ENCODE results near the gene CFAP54. TPM values are rescaled to one million over a fixed set of nuclear protein-coding genes. Genes with fewer than 3 reads are reported as not detected.

The CFAP54 gene
- total RNA-seq, 1 experiment from 2014 or later: 0.09 TPM

DNA sequence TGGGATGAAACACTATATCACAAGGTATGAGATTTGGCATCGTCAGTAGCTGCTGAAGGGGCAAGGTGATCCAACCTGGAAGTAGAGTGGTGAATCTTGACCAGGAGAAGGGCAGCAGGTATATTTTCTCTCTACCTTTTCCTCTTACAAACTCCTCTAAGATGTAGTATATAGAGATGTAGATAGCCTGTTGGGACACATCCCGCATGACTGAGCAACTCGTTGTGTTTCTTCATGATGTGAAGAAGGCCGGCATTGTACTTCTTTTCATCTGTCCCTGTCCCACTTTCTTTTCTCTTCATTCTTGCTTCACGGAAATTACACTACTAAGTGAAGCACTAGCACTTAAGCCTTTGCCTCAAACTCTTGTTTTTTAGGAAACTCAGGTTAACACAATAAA is 7.3 kb upstream of the CFAP54 start (continued):
- TF ChIP-seq, protein P1, sequence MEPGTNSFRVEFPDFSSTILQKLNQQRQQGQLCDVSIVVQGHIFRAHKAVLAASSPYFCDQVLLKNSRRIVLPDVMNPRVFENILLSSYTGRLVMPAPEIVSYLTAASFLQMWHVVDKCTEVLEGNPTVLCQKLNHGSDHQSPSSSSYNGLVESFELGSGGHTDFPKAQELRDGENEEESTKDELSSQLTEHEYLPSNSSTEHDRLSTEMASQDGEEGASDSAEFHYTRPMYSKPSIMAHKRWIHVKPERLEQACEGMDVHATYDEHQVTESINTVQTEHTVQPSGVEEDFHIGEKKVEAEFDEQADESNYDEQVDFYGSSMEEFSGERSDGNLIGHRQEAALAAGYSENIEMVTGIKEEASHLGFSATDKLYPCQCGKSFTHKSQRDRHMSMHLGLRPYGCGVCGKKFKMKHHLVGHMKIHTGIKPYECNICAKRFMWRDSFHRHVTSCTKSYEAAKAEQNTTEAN (CRISPR knock-in tag; IDR thresholded peaks at IDR 0.05): no peak

DNA sequence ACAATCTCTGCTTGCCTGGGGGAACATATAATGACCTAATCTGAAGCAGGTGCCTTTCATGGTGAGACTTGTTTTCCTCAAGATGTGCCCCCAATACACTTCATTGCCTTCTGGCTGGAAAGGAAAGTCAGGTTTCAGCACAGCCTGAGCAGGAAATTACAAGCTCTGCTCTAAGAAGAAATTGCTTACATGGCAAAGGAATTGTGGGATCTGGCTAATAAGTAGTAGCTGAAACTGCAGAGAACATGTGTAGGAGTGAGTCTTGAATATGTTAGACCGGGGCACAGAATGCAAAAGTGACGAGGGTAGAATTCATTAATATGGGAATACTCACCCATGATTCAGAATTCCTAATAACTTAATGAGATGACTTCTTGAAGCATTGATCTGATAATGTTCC is 6.3 kb upstream of the CFAP54 start:
- TF ChIP-seq FOXP1 (CRISPR knock-in tag; IDR thresholded peaks at IDR 0.05; ENCODE audit: borderline replicate concordance) (no peak), NR3C1 (CRISPR knock-in tag; conservative IDR thresholded peaks at IDR 0.05; ENCODE audit: low read depth) (no peak), SMAD4 (CRISPR knock-in tag; IDR thresholded peaks at IDR 0.05) (no peak), MYBL2 (CRISPR knock-in tag; IDR thresholded peaks at IDR 0.05) (no peak), ZNF396 (CRISPR knock-in tag; IDR thresholded peaks at IDR 0.05; ENCODE audit: borderline replicate concordance) (no peak), NFYB (CRISPR knock-in tag; conservative IDR thresholded peaks at IDR 0.05; ENCODE audit: low read depth) (no peak), ZNF317 (CRISPR knock-in tag; IDR thresholded peaks at IDR 0.05; ENCODE audit: borderline replicate concordance, low read depth) (no peak), ZNF263 (CRISPR knock-in tag; IDR thresholded peaks at IDR 0.05; ENCODE audit: low read depth) (no peak), ZNF671 (CRISPR knock-in tag; IDR thresholded peaks at IDR 0.05) (no peak), MXD4 (CRISPR knock-in tag; IDR thresholded peaks at IDR 0.05; ENCODE audit: borderline replicate concordance) (no peak)
- TF ChIP-seq, protein P2, sequence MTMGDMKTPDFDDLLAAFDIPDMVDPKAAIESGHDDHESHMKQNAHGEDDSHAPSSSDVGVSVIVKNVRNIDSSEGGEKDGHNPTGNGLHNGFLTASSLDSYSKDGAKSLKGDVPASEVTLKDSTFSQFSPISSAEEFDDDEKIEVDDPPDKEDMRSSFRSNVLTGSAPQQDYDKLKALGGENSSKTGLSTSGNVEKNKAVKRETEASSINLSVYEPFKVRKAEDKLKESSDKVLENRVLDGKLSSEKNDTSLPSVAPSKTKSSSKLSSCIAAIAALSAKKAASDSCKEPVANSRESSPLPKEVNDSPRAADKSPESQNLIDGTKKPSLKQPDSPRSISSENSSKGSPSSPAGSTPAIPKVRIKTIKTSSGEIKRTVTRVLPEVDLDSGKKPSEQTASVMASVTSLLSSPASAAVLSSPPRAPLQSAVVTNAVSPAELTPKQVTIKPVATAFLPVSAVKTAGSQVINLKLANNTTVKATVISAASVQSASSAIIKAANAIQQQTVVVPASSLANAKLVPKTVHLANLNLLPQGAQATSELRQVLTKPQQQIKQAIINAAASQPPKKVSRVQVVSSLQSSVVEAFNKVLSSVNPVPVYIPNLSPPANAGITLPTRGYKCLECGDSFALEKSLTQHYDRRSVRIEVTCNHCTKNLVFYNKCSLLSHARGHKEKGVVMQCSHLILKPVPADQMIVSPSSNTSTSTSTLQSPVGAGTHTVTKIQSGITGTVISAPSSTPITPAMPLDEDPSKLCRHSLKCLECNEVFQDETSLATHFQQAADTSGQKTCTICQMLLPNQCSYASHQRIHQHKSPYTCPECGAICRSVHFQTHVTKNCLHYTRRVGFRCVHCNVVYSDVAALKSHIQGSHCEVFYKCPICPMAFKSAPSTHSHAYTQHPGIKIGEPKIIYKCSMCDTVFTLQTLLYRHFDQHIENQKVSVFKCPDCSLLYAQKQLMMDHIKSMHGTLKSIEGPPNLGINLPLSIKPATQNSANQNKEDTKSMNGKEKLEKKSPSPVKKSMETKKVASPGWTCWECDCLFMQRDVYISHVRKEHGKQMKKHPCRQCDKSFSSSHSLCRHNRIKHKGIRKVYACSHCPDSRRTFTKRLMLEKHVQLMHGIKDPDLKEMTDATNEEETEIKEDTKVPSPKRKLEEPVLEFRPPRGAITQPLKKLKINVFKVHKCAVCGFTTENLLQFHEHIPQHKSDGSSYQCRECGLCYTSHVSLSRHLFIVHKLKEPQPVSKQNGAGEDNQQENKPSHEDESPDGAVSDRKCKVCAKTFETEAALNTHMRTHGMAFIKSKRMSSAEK (CRISPR knock-in tag; IDR thresholded peaks at IDR 0.05; ENCODE audit: borderline replicate concordance): no peak
- TF ChIP-seq, protein P3, sequence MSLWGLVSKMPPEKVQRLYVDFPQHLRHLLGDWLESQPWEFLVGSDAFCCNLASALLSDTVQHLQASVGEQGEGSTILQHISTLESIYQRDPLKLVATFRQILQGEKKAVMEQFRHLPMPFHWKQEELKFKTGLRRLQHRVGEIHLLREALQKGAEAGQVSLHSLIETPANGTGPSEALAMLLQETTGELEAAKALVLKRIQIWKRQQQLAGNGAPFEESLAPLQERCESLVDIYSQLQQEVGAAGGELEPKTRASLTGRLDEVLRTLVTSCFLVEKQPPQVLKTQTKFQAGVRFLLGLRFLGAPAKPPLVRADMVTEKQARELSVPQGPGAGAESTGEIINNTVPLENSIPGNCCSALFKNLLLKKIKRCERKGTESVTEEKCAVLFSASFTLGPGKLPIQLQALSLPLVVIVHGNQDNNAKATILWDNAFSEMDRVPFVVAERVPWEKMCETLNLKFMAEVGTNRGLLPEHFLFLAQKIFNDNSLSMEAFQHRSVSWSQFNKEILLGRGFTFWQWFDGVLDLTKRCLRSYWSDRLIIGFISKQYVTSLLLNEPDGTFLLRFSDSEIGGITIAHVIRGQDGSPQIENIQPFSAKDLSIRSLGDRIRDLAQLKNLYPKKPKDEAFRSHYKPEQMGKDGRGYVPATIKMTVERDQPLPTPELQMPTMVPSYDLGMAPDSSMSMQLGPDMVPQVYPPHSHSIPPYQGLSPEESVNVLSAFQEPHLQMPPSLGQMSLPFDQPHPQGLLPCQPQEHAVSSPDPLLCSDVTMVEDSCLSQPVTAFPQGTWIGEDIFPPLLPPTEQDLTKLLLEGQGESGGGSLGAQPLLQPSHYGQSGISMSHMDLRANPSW (CRISPR knock-in tag; conservative IDR thresholded peaks at IDR 0.05; ENCODE audit: low read depth): no peak
- TF ChIP-seq, protein P4, sequence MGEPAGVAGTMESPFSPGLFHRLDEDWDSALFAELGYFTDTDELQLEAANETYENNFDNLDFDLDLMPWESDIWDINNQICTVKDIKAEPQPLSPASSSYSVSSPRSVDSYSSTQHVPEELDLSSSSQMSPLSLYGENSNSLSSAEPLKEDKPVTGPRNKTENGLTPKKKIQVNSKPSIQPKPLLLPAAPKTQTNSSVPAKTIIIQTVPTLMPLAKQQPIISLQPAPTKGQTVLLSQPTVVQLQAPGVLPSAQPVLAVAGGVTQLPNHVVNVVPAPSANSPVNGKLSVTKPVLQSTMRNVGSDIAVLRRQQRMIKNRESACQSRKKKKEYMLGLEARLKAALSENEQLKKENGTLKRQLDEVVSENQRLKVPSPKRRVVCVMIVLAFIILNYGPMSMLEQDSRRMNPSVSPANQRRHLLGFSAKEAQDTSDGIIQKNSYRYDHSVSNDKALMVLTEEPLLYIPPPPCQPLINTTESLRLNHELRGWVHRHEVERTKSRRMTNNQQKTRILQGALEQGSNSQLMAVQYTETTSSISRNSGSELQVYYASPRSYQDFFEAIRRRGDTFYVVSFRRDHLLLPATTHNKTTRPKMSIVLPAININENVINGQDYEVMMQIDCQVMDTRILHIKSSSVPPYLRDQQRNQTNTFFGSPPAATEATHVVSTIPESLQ (CRISPR knock-in tag; IDR thresholded peaks at IDR 0.05): no peak
- TF ChIP-seq, protein P5, sequence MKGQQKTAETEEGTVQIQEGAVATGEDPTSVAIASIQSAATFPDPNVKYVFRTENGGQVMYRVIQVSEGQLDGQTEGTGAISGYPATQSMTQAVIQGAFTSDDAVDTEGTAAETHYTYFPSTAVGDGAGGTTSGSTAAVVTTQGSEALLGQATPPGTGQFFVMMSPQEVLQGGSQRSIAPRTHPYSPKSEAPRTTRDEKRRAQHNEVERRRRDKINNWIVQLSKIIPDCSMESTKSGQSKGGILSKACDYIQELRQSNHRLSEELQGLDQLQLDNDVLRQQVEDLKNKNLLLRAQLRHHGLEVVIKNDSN (CRISPR knock-in tag; IDR thresholded peaks at IDR 0.05): no peak
- TF ChIP-seq, protein P6, sequence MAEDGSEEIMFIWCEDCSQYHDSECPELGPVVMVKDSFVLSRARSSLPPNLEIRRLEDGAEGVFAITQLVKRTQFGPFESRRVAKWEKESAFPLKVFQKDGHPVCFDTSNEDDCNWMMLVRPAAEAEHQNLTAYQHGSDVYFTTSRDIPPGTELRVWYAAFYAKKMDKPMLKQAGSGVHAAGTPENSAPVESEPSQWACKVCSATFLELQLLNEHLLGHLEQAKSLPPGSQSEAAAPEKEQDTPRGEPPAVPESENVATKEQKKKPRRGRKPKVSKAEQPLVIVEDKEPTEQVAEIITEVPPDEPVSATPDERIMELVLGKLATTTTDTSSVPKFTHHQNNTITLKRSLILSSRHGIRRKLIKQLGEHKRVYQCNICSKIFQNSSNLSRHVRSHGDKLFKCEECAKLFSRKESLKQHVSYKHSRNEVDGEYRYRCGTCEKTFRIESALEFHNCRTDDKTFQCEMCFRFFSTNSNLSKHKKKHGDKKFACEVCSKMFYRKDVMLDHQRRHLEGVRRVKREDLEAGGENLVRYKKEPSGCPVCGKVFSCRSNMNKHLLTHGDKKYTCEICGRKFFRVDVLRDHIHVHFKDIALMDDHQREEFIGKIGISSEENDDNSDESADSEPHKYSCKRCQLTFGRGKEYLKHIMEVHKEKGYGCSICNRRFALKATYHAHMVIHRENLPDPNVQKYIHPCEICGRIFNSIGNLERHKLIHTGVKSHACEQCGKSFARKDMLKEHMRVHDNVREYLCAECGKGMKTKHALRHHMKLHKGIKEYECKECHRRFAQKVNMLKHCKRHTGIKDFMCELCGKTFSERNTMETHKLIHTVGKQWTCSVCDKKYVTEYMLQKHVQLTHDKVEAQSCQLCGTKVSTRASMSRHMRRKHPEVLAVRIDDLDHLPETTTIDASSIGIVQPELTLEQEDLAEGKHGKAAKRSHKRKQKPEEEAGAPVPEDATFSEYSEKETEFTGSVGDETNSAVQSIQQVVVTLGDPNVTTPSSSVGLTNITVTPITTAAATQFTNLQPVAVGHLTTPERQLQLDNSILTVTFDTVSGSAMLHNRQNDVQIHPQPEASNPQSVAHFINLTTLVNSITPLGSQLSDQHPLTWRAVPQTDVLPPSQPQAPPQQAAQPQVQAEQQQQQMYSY (CRISPR knock-in tag; IDR thresholded peaks at IDR 0.05): no peak
- TF ChIP-seq, protein P7, sequence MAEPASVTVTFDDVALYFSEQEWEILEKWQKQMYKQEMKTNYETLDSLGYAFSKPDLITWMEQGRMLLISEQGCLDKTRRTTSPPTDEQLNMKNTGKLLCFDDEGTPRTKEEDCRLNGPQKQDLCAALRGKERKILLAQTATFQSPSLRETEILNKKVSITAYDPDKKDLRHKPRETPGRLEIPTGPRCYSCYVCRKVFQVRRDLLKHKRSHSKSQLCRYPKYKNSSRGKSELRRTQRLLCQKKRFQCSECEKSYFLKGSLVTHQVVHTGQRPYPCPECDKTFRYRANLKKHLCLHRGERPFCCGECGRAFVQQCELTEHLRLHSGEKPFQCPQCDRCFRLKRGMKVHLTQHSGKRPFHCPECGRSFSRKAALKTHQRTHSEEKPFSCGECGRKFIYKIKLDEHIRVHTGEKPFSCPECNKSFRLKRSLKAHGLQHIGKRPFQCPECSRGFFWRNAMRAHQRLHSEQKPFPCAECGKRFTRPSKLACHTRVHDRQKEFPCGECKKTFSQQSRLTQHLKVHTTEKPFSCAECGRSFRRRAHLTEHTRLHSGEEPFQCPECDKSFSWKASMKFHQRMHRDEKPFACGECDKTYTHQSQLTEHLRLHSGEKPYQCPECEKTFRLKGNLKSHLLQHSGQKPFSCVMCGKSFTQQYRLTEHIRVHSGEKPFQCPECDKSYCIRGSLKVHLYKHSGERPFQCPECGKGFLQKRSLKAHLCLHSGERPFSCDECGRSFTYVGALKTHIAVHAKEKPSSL (CRISPR knock-in tag; conservative IDR thresholded peaks at IDR 0.05): no peak
- TF ChIP-seq, protein P8, sequence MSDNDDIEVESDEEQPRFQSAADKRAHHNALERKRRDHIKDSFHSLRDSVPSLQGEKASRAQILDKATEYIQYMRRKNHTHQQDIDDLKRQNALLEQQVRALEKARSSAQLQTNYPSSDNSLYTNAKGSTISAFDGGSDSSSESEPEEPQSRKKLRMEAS (CRISPR knock-in tag; IDR thresholded peaks at IDR 0.05): no peak
- CTCF ChIA-PET: no interaction called here
- H3K36me3 Mint-ChIP-seq: no peaks in the 10 kb centered on the region
- H3K27me3 Mint-ChIP-seq (ENCODE audit: low read depth): no peaks in the 10 kb centered on the region
- POLR2A ChIA-PET: interaction anchor here (0.6 kb wide), 1 partner anchor 128 kb away, joined by 3 read pairs; no protein-coding TSS in a partner anchor
- DNase-seq (ENCODE audit: low spot score): no peak
- peaks cover 3% of the 10 kb centered on the region for H3K4me1 Mint-ChIP-seq
- H3K27ac Mint-ChIP-seq: no peak overlapping the region
- no peaks in the 10 kb centered on the region for H3K9me3 Mint-ChIP-seq
- H3K4me3 Mint-ChIP-seq: no peak overlapping the region
- no peak for ATAC-seq
